SK-N-SH (cell line): ENCODE measurements around the gene KIF21B. TPM values are rescaled to one million over a fixed set of nuclear protein-coding genes. Genes with fewer than 3 reads are reported as not detected.

Experiments
- CTCF ChIA-PET: fragments of 300-600, 350-600 bp; formaldehyde crosslinking; extraction: SDS; loops from one replicate; lab custom pipeline; 2021; lab: Yijun Ruan, JAX
- POLR2A ChIA-PET: fragments of 350-600 bp; sonication (Branson Sonifier 250); formaldehyde crosslinking; extraction: SDS; loops from one replicate; lab custom pipeline; 2020; ENCODE audit warnings: antibody characterized with exemption, inconsistent platforms; lab: Yijun Ruan, JAX
- DNase-seq: peaks from one replicate; pipeline ENCODE4 v3.0.0; 2012
- H2AFZ ChIP-seq: fragments of 200-600 bp; sonication (generic); 2 replicates; pipeline ENCODE4 v1.8.1; 2016; ENCODE audit warnings: antibody characterized with exemption, mild to moderate bottlenecking, low read depth
- H3F3A ChIP-seq: fragments of 200-600 bp; sonication (generic); replicated peaks from 2 replicates; pipeline ENCODE3; 2016; ENCODE audit warnings: antibody characterized with exemption, mild to moderate bottlenecking; ENCODE audit not compliant: insufficient read depth
- H3K27ac ChIP-seq, 2 experiments: fragments of 200-500 bp in 1 of 2; fragments of 200-600 bp in 1 of 2; sonication (Bioruptor generic) in 1 of 2; sonication (generic), shearing (Covaris generic) in 1 of 2; 2 replicates each; pipeline versions ENCODE4 v1.5.1 to v1.6.1; 2014 to 2016; ENCODE audit warnings: low read depth in 2 of 2, inconsistent platforms in 1 of 2, low read length in 1 of 2, mild to moderate bottlenecking in 1 of 2, mixed read lengths in 1 of 2
- H3K27me3 ChIP-seq: fragments of 200-600 bp; sonication (generic), shearing (Covaris generic); 2 replicates; pipeline ENCODE4 v1.6.1; 2016; ENCODE audit warnings: mixed run types; ENCODE audit not compliant: insufficient read depth
- H3K36me3 ChIP-seq, 2 experiments: fragments of 200-500 bp in 1 of 2; fragments of 200-600 bp in 1 of 2; sonication (Bioruptor generic) in 1 of 2; sonication (generic) in 1 of 2; replicated peaks in 1 of 2; 2 replicates each; pipeline versions ENCODE3 to v1.5.1; 2014 to 2016; ENCODE audit warnings: low read length in 1 of 2, mild to moderate bottlenecking in 1 of 2; ENCODE audit not compliant: insufficient read depth in 2 of 2, control insufficient read depth in 1 of 2
- H3K4me1 ChIP-seq, 2 experiments: fragments of 200-500 bp in 1 of 2; fragments of 200-600 bp in 1 of 2; sonication (Bioruptor generic) in 1 of 2; sonication (generic), shearing (Covaris generic) in 1 of 2; 2 replicates each; pipeline versions ENCODE4 v1.5.1 to v1.6.1; 2014 to 2016; ENCODE audit warnings: low read depth in 1 of 2, low read length in 1 of 2, mixed run types in 1 of 2; ENCODE audit not compliant: insufficient read depth in 2 of 2, control insufficient read depth in 1 of 2
- H3K4me2 ChIP-seq: fragments of 200-600 bp; sonication (generic), shearing (Covaris generic); 2 replicates; pipeline ENCODE4 v1.6.1; 2017; ENCODE audit warnings: mixed run types
- H3K4me3 ChIP-seq, 2 experiments: fragments of 200-500 bp in 1 of 2; fragments of 200-600 bp in 1 of 2; sonication (Bioruptor generic) in 1 of 2; sonication (generic), shearing (Covaris generic) in 1 of 2; 2 replicates each; pipeline versions ENCODE4 v1.5.1 to v1.8.1; 2014 to 2016; ENCODE audit warnings: low read depth in 2 of 2, inconsistent platforms in 1 of 2, low read length in 1 of 2, mild to moderate bottlenecking in 1 of 2, mixed read lengths in 1 of 2, moderate library complexity in 1 of 2
- H3K79me2 ChIP-seq: fragments of 200-600 bp; sonication (generic); 2 replicates; pipeline ENCODE4 v1.8.1; 2017; ENCODE audit warnings: mild to moderate bottlenecking; ENCODE audit not compliant: insufficient read depth
- H3K9ac ChIP-seq: fragments of 200-600 bp; sonication (generic); 2 replicates; pipeline ENCODE4 v1.6.1; 2017; ENCODE audit warnings: mixed run types
- H3K9me2 ChIP-seq: fragments of 200-600 bp; sonication (generic); 2 replicates; pipeline ENCODE4 v1.6.1; 2017; ENCODE audit warnings: mixed run types
- H3K9me3 ChIP-seq: fragments of 200-600 bp; sonication (generic); 2 replicates; pipeline ENCODE4 v1.6.1; 2017; ENCODE audit warnings: mixed run types, mild to moderate bottlenecking, moderate library complexity
- H4K20me1 ChIP-seq: fragments of 200-600 bp; sonication (generic); 2 replicates; pipeline ENCODE4 v1.6.1; 2017; ENCODE audit warnings: mild to moderate bottlenecking, mixed run types; ENCODE audit not compliant: insufficient read depth
- ELF1 ChIP-seq: IDR thresholded peaks from 2 replicates; pipeline ENCODE4 v1.4.0; 2012
- EP300 ChIP-seq, 2 experiments: IDR thresholded peaks; 2 replicates each; pipeline versions ENCODE4 v1.4.0 to v1.6.1; 2012; ENCODE audit warnings: borderline replicate concordance in 1 of 2, low read depth in 1 of 2, low read length in 1 of 2
- EZH2phosphoT487 ChIP-seq: fragments of 200-600 bp; sonication (generic); IDR thresholded peaks from 2 replicates; pipeline ENCODE4 v1.6.1; 2017; ENCODE audit warnings: low read depth, mixed run types, mild to moderate bottlenecking, antibody characterized with exemption, moderate library complexity, borderline replicate concordance
- FOXM1 ChIP-seq: IDR thresholded peaks from 2 replicates; pipeline ENCODE4 v1.4.0; 2012; ENCODE audit warnings: low read depth, mild to moderate bottlenecking
- GABPA ChIP-seq: IDR thresholded peaks from 2 replicates; pipeline ENCODE4 v1.4.0; 2012; ENCODE audit warnings: low read depth, mild to moderate bottlenecking
- JUND ChIP-seq: IDR thresholded peaks from 2 replicates; pipeline ENCODE4 v1.4.0; 2012
- MXI1 ChIP-seq: IDR thresholded peaks from 2 replicates; pipeline ENCODE4 v1.6.1; 2012; ENCODE audit warnings: mild to moderate bottlenecking, low read depth, low read length, improper control_type of control experiment
- NFIC ChIP-seq: IDR thresholded peaks from 2 replicates; pipeline ENCODE4 v1.4.0; 2012; ENCODE audit warnings: borderline replicate concordance
- POLR2AphosphoS5 ChIP-seq: IDR thresholded peaks from 2 replicates; pipeline ENCODE4 v1.6.1; 2012; ENCODE audit warnings: low read depth, low read length
- RAD21 ChIP-seq: IDR thresholded peaks from 2 replicates; pipeline ENCODE4 v1.6.1; 2012; ENCODE audit warnings: mild to moderate bottlenecking, low read length
- RCOR1 ChIP-seq: fragments of 150-350 bp; IDR thresholded peaks from 2 replicates; pipeline ENCODE4 v1.6.1; 2017; ENCODE audit warnings: antibody characterized with exemption, low read length
- RXRA ChIP-seq: IDR thresholded peaks from 2 replicates; pipeline ENCODE4 v1.4.0; 2012; ENCODE audit warnings: low read depth, mild to moderate bottlenecking, borderline replicate concordance
- SIN3A ChIP-seq: IDR thresholded peaks from 2 replicates; pipeline ENCODE4 v1.6.1; 2012; ENCODE audit warnings: low read depth, mild to moderate bottlenecking, low read length, moderate library complexity, borderline replicate concordance
- SMC3 ChIP-seq: IDR thresholded peaks from 2 replicates; pipeline ENCODE4 v1.6.1; 2012; ENCODE audit warnings: low read depth, low read length, improper control_type of control experiment
- TCF12 ChIP-seq: IDR thresholded peaks from 2 replicates; pipeline ENCODE4 v1.4.0; 2012
- WGBS: methylation state at CpG from one replicate; pipeline ENCODE4 v1.1.6; 2017; ENCODE audit warnings: low lambda C conversion rate; 5-methylcytosine and 5-hydroxymethylcytosine counted together
- polyA plus RNA-seq, 3 experiments: library from polyadenylated mRNA; depleted of rRNA; stranded (reverse); fragments of >200 nt; gene quantifications; 2 replicates each; pipeline ENCODE4 v1.2.3, GENCODE V29; 2012
- TF ChIP-seq, protein P1 (sequence below): fragments of 150-350 bp; IDR thresholded peaks from 2 replicates; pipeline ENCODE4 v1.6.1; 2017; ENCODE audit warnings: antibody characterized with exemption, low read length, low read depth, borderline replicate concordance
- TF ChIP-seq, protein P2 (sequence below): fragments of 150-350 bp; IDR thresholded peaks from 2 replicates; pipeline ENCODE4 v1.6.1; 2016; ENCODE audit warnings: mild to moderate bottlenecking, low read depth, low read length
- TF ChIP-seq, protein P3 (sequence below): fragments of 200-600 bp; sonication (generic); IDR thresholded peaks from 2 replicates; pipeline ENCODE4 v1.6.1; 2017; ENCODE audit warnings: antibody characterized with exemption, mild to moderate bottlenecking, moderate library complexity
- TF ChIP-seq, protein P4 (sequence below): IDR thresholded peaks from 2 replicates; pipeline ENCODE4 v1.6.1; 2012; ENCODE audit warnings: mild to moderate bottlenecking, low read depth, low read length, moderate library complexity
- TF ChIP-seq, protein P5 (sequence below): IDR thresholded peaks from 2 replicates; pipeline ENCODE4; 2012

The KIF21B gene
- polyA plus RNA-seq, 1 of the 3 experiments (the other 2 are of a cell fraction), result 0.26 TPM

DNA sequence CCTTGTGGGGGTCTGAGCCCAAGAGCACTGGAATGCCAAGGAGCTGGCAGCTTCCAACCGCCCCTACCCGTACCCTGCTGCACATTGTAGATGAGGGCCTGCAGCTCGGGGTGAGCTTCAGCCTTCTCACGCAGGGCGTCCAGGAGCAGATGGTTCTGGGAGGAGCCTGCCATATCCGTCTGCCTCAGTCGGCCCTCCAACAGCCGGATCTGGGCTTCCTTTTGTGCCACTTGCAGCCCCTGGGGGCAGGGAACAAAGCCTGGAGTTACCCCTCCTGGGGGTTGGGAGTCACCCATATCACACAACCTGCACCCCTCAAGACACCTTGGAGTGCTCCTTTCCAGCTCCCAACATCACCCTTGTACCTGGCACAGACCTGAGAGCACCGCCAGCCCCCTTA lies 34.8 kb downstream of the KIF21B start:
- CTCF ChIA-PET, result interaction anchor here (0.8 to 5.0 kb wide), 5 partner anchors 17 to 126 kb away, joined by 3 to 49 read pairs (median 5); no protein-coding TSS in a partner anchor
- no peaks in the 10 kb centered on the region for H3K9me2 ChIP-seq
- H3K9ac ChIP-seq, result no peak overlapping the region
- H3K4me2 ChIP-seq, result no peak overlapping the region
- TF ChIP-seq ELF1, result no peak
- no peaks in the 10 kb centered on the region for H3F3A ChIP-seq
- no peak overlapping the region for H3K27ac ChIP-seq
- no peaks in the 10 kb centered on the region for H4K20me1 ChIP-seq
- H2AFZ ChIP-seq, result no peak overlapping the region
- no peak for DNase-seq
- no peaks in the 10 kb centered on the region for H3K9me3 ChIP-seq
- no peak overlapping the region for H3K4me3 ChIP-seq
- no peaks in the 10 kb centered on the region for H3K79me2 ChIP-seq
- no peaks in the 10 kb centered on the region; a peak in 1 of 4 replicates for H3K4me1 ChIP-seq
- POLR2A ChIA-PET, result no interaction called here
- no peaks in the 10 kb centered on the region for H3K27me3 ChIP-seq
- WGBS, result 65% methylated on average over 2 of the region's 9 CpGs
- H3K36me3 ChIP-seq, result no peaks in the 10 kb centered on the region

DNA sequence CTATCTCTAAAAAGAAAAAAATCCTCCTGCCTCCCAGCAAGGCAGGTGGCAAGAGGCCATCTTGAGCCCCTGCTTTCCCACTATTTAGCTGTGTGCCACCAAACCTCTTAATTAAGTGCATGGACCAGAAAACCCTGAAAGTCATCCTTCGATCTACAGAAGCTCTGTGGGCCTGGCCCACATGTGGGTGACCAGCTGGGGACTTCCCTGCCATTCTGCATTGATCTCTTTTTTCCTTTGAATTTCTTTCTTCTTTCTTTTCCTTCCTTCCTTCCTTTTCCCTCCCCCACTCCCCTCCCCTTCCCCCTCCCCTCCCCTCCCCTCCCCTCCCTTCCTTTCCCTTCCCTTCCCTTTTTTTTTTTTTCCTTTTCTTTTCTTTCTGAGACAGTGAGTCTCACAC lies 38.0 kb downstream of the KIF21B start:
- no peaks in the 10 kb centered on the region for H3K9me2 ChIP-seq
- no peaks in the 10 kb centered on the region for H3K79me2 ChIP-seq
- H3K9ac ChIP-seq, result no peak overlapping the region
- TF ChIP-seq MXI1 (no peak), GABPA (no peak), RAD21 (no peak), NFIC (no peak), SIN3A (no peak), RCOR1 (no peak), FOXM1 (no peak), SMC3 (no peak), POLR2AphosphoS5 (no peak), ELF1 (no peak), JUND (no peak), TCF12 (no peak), EP300 (IDR thresholded peaks at IDR 0.05; ENCODE audit: borderline replicate concordance in 1 of 2, low read depth in 1 of 2, low read length in 1 of 2) (no peak), RXRA (no peak), EZH2phosphoT487 (no peak)
- TF ChIP-seq, protein P1, sequence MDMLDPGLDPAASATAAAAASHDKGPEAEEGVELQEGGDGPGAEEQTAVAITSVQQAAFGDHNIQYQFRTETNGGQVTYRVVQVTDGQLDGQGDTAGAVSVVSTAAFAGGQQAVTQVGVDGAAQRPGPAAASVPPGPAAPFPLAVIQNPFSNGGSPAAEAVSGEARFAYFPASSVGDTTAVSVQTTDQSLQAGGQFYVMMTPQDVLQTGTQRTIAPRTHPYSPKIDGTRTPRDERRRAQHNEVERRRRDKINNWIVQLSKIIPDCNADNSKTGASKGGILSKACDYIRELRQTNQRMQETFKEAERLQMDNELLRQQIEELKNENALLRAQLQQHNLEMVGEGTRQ, result no peak
- TF ChIP-seq, protein P2, sequence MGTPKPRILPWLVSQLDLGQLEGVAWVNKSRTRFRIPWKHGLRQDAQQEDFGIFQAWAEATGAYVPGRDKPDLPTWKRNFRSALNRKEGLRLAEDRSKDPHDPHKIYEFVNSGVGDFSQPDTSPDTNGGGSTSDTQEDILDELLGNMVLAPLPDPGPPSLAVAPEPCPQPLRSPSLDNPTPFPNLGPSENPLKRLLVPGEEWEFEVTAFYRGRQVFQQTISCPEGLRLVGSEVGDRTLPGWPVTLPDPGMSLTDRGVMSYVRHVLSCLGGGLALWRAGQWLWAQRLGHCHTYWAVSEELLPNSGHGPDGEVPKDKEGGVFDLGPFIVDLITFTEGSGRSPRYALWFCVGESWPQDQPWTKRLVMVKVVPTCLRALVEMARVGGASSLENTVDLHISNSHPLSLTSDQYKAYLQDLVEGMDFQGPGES, result no peak
- TF ChIP-seq, protein P3, sequence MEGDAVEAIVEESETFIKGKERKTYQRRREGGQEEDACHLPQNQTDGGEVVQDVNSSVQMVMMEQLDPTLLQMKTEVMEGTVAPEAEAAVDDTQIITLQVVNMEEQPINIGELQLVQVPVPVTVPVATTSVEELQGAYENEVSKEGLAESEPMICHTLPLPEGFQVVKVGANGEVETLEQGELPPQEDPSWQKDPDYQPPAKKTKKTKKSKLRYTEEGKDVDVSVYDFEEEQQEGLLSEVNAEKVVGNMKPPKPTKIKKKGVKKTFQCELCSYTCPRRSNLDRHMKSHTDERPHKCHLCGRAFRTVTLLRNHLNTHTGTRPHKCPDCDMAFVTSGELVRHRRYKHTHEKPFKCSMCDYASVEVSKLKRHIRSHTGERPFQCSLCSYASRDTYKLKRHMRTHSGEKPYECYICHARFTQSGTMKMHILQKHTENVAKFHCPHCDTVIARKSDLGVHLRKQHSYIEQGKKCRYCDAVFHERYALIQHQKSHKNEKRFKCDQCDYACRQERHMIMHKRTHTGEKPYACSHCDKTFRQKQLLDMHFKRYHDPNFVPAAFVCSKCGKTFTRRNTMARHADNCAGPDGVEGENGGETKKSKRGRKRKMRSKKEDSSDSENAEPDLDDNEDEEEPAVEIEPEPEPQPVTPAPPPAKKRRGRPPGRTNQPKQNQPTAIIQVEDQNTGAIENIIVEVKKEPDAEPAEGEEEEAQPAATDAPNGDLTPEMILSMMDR, result no peak
- TF ChIP-seq, protein P4, sequence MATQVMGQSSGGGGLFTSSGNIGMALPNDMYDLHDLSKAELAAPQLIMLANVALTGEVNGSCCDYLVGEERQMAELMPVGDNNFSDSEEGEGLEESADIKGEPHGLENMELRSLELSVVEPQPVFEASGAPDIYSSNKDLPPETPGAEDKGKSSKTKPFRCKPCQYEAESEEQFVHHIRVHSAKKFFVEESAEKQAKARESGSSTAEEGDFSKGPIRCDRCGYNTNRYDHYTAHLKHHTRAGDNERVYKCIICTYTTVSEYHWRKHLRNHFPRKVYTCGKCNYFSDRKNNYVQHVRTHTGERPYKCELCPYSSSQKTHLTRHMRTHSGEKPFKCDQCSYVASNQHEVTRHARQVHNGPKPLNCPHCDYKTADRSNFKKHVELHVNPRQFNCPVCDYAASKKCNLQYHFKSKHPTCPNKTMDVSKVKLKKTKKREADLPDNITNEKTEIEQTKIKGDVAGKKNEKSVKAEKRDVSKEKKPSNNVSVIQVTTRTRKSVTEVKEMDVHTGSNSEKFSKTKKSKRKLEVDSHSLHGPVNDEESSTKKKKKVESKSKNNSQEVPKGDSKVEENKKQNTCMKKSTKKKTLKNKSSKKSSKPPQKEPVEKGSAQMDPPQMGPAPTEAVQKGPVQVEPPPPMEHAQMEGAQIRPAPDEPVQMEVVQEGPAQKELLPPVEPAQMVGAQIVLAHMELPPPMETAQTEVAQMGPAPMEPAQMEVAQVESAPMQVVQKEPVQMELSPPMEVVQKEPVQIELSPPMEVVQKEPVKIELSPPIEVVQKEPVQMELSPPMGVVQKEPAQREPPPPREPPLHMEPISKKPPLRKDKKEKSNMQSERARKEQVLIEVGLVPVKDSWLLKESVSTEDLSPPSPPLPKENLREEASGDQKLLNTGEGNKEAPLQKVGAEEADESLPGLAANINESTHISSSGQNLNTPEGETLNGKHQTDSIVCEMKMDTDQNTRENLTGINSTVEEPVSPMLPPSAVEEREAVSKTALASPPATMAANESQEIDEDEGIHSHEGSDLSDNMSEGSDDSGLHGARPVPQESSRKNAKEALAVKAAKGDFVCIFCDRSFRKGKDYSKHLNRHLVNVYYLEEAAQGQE, result no peak
- TF ChIP-seq, protein P5, sequence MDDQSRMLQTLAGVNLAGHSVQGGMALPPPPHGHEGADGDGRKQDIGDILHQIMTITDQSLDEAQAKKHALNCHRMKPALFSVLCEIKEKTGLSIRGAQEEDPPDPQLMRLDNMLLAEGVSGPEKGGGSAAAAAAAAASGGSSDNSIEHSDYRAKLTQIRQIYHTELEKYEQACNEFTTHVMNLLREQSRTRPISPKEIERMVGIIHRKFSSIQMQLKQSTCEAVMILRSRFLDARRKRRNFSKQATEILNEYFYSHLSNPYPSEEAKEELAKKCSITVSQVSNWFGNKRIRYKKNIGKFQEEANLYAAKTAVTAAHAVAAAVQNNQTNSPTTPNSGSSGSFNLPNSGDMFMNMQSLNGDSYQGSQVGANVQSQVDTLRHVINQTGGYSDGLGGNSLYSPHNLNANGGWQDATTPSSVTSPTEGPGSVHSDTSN, result no peak
- TF ChIP-seq, all 33 proteins: peak for 0
- H3F3A ChIP-seq, result no peaks in the 10 kb centered on the region
- ChIA-PET POLR2A (no interaction called here), CTCF (interaction anchor here (6.7 kb wide), 1 partner anchor 13 kb away, joined by 54 read pairs; no protein-coding TSS in a partner anchor)
- H3K4me1 ChIP-seq, result peaks cover 0 to 3% of the 10 kb centered on the region in 2 experiments; a peak in 1 of 4 replicates
- 84% methylated on average over 1 of the region's 1 CpG for WGBS
- no peak overlapping the region for H3K4me3 ChIP-seq
- H3K27ac ChIP-seq, result no peak overlapping the region
- H3K27me3 ChIP-seq, result no peaks in the 10 kb centered on the region
- H3K9me3 ChIP-seq, result no peaks in the 10 kb centered on the region
- DNase-seq, result no peak
- H3K36me3 ChIP-seq, result no peaks in the 10 kb centered on the region
- H4K20me1 ChIP-seq, result no peaks in the 10 kb centered on the region
- no peak overlapping the region for H2AFZ ChIP-seq
- H3K4me2 ChIP-seq, result no peak overlapping the region
